Measurements from ENCODE around the gene GLI3.
"Not testable (repeated sequence)": the region's sequence is repeated elsewhere in the genome, so short reads cannot be mapped to it uniquely, and the experiment has no call there.

Gene GLI3

GRCh38 chr7:42210333-42210732 is 26.7 kb downstream of the GLI3 start:
- DNase-seq, result no peak

DNA sequence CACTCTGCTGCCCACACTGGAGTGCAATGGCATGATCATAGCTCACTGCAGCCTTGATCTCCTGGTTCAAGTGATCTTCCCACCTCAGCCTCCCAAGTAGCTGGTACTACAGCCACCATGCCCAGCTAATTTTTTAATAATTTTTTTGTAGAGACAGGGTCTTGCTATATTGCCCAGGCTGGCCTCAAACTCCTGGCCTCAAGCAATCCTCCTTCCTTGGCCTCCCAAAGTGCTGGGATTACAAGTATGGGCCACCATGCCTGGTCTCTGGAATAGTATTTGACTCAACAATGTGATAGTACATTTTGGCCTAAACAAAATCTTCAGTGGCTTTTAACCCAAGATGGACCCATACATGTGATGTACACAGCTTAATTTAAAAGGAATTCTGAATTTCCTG is 27.9 kb downstream of the GLI3 start:
- DNase-seq, result not testable (repeated sequence)

- no peak for DNase-seq
Measured at GRCh38 chr7:42208572-42208971, 28.4 kb downstream of the GLI3 start.

- DNase-seq, result no peak
Measured at GRCh38 chr7:42207420-42207819, 29.6 kb downstream of the GLI3 start.

- no peak for DNase-seq
Measured at GRCh38 chr7:42203336-42203735, 33.7 kb downstream of the GLI3 start.

DNA sequence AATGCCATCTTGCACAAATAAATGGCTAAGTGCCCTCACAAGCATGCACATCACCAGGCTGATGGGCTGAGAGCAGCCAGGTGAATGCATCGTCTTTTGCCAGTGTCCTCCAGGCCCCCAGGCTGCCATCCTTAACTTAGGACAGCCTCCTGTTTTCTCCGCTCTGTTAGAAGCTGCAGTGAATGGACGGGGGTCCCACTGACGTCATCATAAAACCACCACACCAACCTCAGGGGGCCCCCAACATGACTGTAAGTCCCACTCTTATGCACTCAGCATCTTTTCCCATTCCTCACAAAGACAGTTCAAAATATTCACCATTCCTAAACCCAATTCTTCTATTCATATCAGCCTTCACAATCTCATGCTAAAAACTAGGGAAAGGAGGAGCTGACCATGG is 34.4 kb downstream of the GLI3 start:
- no peak for DNase-seq

- no peak for DNase-seq
Measured at GRCh38 chr7:42198974-42199668, 37.9 kb downstream of the GLI3 start.

- no peak for DNase-seq
Measured at GRCh38 chr7:42198296-42198695, 38.7 kb downstream of the GLI3 start.

DNA sequence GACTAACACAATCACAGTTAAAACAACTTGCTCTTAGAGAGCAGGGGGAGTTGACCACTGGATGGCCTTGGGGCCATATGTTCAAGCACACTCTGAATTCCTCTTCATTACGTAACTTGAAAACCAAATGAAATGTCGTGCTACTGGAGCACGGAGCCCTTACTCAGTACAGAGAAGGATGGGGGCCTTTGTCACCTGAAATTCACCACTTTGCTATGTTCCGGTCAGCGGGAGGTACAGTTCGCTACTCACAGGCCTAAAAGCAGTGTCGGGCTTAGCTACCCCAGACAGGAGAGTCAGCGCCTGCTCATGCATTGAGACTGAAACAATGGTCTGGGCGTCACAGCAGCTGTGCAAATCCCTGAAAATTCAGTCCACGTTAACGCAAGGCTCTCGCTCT is 39.6 kb downstream of the GLI3 start:
- DNase-seq, result no peak

DNA sequence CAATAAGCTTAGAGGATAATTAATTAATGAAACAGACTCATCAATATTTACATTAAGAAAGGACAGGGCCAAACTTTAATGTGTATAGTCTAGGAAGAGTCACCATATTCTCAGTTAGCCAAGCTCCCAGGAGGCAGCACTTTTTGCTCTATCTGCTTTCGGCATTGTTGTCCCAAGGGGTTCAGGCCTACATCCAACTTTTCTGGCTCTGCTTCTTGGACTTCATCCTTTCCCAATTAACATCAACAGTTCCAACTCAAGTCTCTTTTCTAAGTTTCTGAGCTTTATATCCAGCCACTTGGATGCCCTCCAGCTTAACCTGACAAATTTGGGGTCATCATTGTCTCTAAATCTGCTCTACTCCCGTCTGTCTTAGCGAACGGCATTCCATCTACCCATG is 42.8 kb downstream of the GLI3 start:
- DNase-seq, result no peak

- no peak for DNase-seq
Measured at GRCh38 chr7:42193471-42194129, 43.4 kb downstream of the GLI3 start.

DNA sequence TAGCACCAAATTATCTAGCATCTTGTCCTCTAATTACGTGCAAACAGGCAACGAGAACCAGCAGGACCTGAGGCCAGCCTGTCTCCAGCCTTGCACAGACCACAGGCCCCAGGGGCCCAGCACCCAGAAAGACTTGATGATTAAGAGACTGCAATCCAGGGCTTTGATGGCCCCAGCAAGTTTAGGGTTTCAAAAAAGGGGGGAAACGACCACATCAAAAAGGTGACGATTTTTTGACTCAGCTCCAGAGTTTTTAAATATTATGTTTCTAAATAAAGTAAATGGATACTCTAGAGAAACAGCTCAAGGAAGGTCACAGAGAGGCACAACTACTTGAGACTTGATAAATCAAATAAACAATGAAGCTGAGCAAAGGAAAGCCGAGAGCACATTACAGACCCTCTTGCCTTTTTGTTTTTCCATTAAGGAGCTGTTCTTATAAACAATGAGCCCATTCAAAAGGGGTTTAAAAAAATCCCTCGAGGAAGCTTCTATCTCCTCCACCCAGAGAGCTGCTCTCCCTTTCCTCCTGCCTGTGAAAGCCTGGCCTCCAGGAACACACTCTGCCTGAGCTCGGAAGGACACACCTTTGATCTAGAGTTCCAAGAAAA is 44.1 kb downstream of the GLI3 start:
- DNase-seq, result no peak

DNA sequence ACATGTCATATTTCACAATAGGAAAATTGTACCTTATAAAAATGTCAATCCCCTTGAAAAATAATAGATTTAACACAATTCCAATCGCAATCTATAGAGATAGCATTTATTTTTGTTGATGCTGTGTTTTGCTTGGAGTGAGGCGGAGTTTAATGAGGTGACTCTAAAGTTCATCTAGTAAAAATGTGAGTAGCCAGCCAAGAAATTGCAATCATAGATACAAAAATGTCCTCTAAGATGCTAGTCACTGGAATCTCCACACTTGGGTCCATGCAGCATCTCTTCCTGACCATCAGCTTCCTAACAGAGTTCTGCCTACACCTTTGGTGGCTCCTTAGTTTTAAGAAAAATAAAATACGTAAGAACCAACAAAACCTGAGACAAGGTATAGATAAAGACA is 44.9 kb downstream of the GLI3 start:
- DNase-seq, result no peak

DNA sequence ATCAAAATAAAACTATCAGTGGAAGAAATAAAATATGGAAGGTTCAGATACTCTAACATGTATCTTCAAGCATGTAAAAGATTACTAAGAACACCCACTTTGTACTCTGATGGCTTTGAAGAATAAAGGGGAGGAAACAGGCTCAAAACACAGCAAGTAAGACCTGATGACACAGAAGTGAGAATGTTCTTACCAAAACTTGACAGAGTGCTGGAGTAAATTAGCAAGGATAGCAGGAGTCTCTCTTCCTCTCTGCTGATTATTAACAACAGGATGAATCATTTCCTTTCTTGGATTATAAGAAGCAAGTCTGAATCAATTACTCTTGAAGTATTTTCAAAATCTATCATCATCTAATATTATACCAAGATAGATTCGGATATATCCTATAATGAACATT is 47.5 kb downstream of the GLI3 start:
- no peak for DNase-seq

DNA sequence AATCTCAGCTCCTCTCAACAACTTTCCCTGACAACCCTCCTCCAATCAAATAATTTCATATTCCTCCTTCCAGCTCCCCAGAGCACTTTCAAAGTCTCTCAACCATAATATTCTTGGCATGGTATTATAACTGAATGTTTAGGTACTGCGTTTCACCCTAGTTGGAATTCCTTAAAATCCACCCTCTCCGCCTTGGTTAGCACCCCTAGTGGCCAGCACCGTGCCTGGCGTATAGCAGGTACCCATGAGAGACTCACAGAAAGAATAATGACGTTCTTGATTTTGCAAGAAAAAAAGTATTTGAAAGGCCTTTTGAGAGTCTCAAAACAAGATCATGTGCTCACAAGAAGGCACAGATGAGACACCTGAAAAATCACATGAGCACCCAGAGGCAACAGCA is 50.9 kb downstream of the GLI3 start:
- DNase-seq, result no peak

DNA sequence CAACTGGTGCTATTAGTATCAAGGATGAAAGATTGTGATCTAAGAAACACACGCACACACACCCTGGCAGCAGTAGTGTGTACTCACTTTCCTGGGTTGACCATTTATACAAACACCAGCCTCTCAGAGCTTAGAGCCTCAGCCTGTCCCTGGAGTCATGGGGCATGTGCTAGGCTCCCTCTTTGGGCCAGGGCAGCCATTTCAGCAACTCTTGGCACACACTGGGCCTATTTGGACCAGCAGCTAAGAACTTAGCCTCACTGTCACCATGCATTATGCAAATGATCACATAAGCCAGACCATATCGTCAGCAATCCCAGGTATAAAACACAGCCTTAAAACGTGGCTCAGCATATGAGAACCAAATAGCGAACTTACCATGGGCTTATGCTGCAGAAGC is 51.3 kb downstream of the GLI3 start:
- no peak for DNase-seq

DNA sequence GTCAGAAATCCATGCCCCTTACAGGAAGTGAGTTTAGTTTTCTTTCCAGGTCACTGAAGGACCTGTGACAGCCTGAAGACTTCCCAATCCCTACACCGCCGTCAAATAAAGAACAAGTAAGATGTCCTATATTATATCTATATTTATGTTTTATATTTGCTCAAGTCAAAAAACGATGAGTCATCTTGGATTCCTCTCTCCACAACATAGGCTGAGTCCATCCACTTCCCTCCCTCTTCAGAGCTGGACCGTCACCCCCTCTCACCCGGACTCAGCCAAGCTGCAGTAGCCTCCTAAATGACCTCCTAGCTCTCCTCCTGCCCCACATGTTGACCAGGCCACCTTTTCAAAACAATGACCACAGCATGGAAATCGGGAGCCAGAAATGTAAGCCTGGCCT is 53.5 kb downstream of the GLI3 start:
- no peak for DNase-seq

DNA sequence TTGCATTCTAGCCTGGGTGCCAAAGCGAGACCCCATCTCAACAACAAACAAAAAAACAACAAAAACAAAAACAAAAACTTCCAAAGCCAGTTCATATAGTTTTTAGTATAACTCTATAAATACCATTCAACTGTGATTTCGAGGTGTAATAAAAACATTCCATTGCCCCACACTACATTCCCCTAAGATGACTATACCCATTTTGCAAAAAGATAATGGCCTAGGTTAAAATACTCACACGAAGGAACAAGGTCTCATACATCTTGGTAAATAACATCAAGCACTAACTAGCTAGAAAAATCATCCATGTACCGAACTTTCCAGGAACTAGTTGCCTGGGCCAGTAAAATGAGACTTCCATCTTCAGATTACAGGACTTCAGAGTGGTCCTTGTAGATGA is 55.4 kb downstream of the GLI3 start:
- no peak for DNase-seq

GRCh38 chr7:42180806-42181205 is 56.2 kb downstream of the GLI3 start:
- DNase-seq, result no peak

DNA sequence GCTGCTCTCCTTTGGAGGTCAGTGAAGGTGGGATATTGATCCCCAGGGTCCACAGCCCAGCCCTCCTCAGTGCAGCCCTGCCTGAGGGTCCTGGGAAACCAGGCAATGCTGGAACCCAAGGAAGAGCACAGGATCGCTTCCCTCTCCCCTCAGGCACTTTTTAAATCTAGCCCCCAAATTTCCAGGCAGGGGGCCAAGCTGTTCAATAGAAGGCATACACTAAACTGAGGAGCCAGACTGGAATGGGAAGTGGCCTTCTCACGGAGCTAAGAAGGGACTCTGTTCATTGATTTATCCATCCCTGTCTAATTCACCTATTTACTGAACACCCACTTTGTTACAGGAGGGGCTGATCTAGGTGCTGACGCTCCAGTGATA is 60.3 kb downstream of the GLI3 start:
- no peak for DNase-seq

DNA sequence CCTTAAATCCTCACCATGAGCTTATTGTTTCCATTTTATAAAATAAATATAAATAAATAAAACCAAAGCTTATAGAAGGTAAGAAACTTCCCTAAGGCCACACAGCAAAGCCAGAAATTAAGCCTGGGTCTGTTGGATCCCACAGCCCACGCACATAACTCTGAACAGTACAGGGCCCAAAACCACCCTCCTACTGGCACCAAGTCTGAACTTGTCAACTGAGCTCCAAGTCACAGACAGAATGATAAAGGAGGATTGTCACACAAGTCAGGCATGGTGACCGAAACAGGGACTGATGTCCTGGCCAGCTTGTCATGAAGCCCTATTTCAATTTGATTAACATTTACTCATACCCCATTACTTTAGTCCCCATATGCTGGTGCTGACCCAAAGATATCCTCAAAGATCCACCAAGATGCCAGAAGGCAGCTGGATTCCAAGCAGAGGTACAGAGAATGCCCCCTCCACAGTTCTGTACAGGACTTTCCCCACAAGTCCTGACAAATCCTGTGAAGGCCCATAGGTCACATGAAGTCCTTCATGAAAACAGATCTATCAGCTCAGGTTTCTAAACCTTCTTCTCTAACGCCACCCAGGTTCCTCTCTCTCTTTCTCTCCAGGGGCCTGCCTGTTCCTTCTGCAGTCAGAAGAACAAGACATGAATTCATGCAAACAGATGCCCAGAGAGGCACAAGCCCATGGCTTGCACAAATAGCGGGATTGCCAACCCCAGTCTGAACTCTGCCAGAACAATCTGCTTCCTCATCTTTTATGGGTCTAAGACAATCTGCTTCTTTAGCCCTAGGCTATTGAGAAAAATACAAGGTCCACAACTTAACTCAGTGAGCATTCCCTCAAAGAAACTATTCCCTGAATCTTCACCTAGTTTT is 60.9 kb downstream of the GLI3 start:
- DNase-seq, result no peak

- no peak for DNase-seq
Measured at GRCh38 chr7:42174391-42174912, 62.6 kb downstream of the GLI3 start.

DNA sequence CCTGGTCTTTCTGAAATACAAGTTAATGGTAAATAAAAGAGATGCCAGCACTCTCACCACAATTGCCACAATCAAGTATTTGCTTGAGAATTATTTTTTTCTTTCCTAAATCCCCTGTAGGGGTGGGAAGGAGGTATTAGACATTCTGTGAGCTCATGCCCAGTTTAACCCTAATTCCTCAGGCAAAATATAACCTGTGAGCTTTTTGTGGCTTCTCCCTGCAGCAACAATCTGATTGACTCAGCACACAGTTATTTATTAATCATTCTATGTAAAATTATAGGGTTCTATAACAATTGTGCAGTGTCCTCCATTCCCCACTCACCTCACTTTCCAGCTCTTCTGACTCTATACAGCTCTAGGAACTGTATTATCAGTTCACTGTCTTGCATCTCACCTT is 66.3 kb downstream of the GLI3 start:
- DNase-seq, result no peak

Measured in activated T-cell treated with anti-CD3 and anti-CD28 coated beads, Interleukin-2, amount 50 U/mL, for 1 hour (primary cell).